Measurements from ENCODE around the gene IL12A. TPM values are rescaled to one million over a fixed set of nuclear protein-coding genes. Genes with fewer than 3 reads are reported as not detected.

The IL12A gene
- total RNA-seq, 2 donors from 2014 or later = 0.31 to 3.9 TPM

DNA sequence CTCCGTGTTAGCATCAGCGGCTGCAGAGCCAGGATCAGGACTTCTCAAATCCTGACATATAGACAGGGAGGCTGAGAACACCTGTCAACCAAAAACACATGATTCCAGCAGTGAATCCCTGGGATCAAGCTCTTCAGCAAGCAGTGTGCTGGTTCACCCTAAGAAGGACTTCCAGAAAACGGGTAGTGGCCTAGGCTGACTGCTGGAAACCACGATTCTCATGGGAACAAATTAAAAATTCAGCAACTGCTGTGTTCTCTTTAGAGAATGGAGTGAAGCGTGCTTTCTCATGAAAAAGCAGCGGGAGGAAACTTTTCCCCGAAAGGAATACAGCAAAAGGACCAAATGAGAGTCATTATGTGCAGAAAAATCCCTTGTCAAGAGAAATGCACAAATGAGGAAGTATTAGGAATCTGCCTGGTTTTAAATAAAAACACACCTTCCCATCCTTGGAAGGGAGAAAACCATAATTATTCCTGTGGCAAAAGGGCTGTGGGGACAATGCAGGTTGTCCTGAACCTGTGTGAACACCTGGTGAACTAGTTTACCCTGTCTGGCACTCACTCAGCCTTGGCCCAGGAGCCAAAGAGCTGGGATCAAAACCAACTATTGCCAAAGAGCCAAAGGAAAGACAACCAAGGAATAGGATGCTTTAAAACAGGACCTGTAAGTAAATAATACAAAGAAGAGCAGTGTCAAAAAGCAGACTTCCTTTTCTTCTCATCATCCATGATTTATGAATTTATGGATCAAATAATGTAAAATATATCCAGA, 13.4 kb downstream of the IL12A start:
- Histone ChIP-seq H3K27me3 (no peaks in the 10 kb centered on the region), H3K27ac (no peak overlapping the region), H3K4me1 (no peaks in the 10 kb centered on the region), H3K9me3 (no peaks in the 10 kb centered on the region), H3K36me3 (no peaks in the 10 kb centered on the region), H3K4me3 (no peak overlapping the region)
- no peak for DNase-seq (ENCODE audit: low spot score)
- TF ChIP-seq, protein P1, sequence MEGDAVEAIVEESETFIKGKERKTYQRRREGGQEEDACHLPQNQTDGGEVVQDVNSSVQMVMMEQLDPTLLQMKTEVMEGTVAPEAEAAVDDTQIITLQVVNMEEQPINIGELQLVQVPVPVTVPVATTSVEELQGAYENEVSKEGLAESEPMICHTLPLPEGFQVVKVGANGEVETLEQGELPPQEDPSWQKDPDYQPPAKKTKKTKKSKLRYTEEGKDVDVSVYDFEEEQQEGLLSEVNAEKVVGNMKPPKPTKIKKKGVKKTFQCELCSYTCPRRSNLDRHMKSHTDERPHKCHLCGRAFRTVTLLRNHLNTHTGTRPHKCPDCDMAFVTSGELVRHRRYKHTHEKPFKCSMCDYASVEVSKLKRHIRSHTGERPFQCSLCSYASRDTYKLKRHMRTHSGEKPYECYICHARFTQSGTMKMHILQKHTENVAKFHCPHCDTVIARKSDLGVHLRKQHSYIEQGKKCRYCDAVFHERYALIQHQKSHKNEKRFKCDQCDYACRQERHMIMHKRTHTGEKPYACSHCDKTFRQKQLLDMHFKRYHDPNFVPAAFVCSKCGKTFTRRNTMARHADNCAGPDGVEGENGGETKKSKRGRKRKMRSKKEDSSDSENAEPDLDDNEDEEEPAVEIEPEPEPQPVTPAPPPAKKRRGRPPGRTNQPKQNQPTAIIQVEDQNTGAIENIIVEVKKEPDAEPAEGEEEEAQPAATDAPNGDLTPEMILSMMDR (IDR thresholded peaks at IDR 0.05) = no peak

DNA sequence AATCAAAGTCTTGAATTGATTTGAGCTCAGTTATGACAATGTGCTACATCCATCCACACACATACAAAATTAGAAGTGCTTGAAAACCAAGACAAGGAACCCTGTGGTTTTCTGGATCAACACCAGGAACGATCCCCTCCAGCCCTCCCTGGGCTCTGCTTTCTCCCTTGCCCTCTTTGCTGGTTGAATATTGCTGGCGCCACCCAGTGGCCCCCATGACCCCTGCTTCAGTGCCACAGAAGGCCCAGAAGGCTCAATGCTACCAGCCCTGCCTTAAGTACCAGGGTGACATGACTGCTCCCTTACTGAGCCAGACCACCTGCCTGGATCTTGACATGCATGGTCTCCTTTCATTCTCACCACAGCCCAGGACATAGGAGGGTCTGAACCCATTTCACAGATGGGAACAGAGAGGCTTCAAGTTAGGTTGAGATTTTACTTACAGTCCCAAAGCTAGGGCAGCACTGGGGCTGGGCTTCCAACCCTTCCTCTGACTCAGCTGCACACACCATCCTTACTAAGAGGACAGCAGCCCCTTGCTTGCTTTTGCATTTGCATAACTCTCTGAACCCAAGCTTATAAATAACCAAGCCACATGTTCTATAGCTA, 15.0 kb downstream of the IL12A start:
- no peaks in the 10 kb centered on the region for H3K36me3 ChIP-seq
- H3K27me3 ChIP-seq = no peaks in the 10 kb centered on the region
- no peaks in the 10 kb centered on the region for H3K4me1 ChIP-seq
- no peak overlapping the region for H3K27ac ChIP-seq
- DNase-seq (ENCODE audit: low spot score) = no peak
- H3K9me3 ChIP-seq = no peaks in the 10 kb centered on the region
- TF ChIP-seq, protein P1 (IDR thresholded peaks at IDR 0.05) = peak in 1 of 2 donors; percentile 74
- no peak overlapping the region for H3K4me3 ChIP-seq

DNA sequence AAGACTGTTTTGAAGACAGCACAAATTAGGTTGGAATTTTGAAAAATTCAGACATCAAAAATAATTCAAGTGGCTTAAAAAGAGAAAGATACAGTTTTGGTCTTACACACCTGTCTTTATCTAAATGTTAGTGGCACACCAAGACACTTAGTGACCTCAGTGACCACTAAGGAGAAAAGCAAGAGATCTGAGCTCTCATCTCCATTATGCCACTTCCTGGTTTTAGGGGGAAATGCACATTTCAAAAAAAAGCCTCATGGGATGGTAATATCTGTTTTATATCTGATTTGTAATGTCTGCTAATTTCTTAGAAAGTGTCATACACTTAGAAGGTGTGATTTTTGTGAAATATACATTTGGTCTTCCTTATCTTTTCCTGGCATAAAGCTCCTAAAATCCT, 16.4 kb downstream of the IL12A start:
- no peaks in the 10 kb centered on the region for H3K4me1 ChIP-seq
- TF ChIP-seq, protein P1 (IDR thresholded peaks at IDR 0.05) = no peak
- H3K4me3 ChIP-seq = no peak overlapping the region
- no peaks in the 10 kb centered on the region for H3K36me3 ChIP-seq
- H3K27me3 ChIP-seq = no peaks in the 10 kb centered on the region
- no peak for DNase-seq (ENCODE audit: low spot score)
- no peaks in the 10 kb centered on the region for H3K9me3 ChIP-seq
- no peak overlapping the region for H3K27ac ChIP-seq

- no peaks in the 10 kb centered on the region for H3K9me3 ChIP-seq
- no peak overlapping the region for H3K27ac ChIP-seq
- no peaks in the 10 kb centered on the region for H3K36me3 ChIP-seq
- no peaks in the 10 kb centered on the region for H3K4me1 ChIP-seq
- peak; percentile 63 for DNase-seq (ENCODE audit: low spot score)
- no peak overlapping the region for H3K4me3 ChIP-seq
- no peaks in the 10 kb centered on the region for H3K27me3 ChIP-seq
- TF ChIP-seq, protein P1 (IDR thresholded peaks at IDR 0.05) = peak; percentile 68 to 86
Observed at GRCh38 chr3:160006282-160007163, 17.9 kb downstream of the IL12A start.

DNA sequence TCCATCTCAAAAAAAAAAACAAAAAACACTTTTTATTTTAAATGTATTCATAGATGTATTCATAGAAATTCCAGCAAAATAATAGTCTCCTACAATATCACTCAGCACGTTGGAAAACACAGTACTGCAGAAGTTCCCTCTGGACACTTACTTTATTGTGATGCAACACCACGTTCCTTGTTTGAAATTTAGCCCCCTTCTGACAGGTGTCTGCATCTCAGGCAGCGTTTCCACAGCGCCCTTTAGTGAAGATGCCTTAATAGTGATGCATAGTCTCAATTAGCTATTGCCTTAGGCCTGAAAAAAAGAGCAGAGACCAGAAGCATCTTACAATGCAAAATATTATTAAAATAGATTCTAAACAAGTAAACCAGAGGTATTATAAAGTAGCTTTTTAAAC, 20.3 kb downstream of the IL12A start:
- no peaks in the 10 kb centered on the region for H3K4me1 ChIP-seq
- TF ChIP-seq, protein P1 (IDR thresholded peaks at IDR 0.05) = no peak
- H3K27me3 ChIP-seq = no peaks in the 10 kb centered on the region

More for the DNA sequence above, 20.3 kb downstream of the IL12A start:
- Histone ChIP-seq H3K4me3 (no peak overlapping the region), H3K36me3 (no peaks in the 10 kb centered on the region), H3K27ac (no peak overlapping the region), H3K9me3 (no peaks in the 10 kb centered on the region)
- no peak for DNase-seq (ENCODE audit: low spot score)
